Fibroblast of skin of right biceps (primary cell): ENCODE measurements around the gene TAS2R41.
A peak's percentile ranks its signal among the peaks of the same experiment; 100 is the strongest.

ENCODE experiments used
- DNase-seq: peaks from one replicate; pipeline ENCODE4 v3.0.0-alpha.2; 2013

Gene TAS2R41

DNA sequence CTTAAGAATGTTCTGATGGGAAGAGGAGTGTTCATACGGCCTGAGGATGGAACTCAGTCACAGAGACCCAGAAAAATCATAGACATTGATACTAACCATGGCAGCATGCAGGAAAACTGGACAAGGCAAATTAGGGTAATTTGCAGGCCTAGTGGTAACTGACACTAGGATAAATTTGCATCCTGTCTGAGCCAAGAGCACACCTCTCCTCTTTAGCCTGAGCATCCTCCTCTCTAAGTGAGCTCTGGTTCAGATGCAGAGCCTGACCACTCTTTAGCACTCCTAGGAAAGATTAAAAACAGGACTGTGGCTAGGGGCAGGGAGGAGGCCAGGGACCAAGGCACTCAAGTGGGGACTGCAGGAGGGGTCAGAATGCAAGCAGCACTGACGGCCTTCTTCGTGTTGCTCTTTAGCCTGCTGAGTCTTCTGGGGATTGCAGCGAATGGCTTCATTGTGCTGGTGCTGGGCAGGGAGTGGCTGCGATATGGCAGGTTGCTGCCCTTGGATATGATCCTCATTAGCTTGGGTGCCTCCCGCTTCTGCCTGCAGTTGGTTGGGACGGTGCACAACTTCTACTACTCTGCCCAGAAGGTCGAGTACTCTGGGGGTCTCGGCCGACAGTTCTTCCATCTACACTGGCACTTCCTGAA lies at the start of gene TAS2R41:
Gene TAS2R41, plus strand, starts transcription at position 373 of the 650 bp plus-strand sequence. Its CDS starts 0 bp downstream, at position 373.
- no peak for DNase-seq

- DNase-seq, result peak; percentile 46
These were observed 47.6 kb upstream of the TAS2R41 start for GRCh38 chr7:143429770-143430698.

DNA sequence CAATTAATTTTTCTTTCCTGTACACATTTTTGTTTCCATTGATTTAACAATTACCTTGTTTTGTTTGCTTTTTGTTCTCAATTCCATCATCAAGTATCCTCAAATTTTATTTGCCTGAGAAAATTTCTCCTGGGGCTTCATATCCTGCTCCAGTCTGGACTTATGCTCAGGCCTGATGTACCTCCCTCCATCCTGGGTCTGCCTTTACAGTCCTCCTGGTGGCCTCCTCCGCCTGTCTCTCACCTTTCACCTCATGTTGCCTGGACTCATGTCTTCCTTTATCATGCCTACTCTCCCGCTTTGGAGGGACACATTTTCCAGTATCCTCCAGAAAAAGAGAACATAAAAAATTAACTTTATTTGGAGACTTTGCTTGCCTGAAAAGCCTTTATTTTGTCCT lies 46.6 kb upstream of the TAS2R41 start:
- no peak for DNase-seq

DNA sequence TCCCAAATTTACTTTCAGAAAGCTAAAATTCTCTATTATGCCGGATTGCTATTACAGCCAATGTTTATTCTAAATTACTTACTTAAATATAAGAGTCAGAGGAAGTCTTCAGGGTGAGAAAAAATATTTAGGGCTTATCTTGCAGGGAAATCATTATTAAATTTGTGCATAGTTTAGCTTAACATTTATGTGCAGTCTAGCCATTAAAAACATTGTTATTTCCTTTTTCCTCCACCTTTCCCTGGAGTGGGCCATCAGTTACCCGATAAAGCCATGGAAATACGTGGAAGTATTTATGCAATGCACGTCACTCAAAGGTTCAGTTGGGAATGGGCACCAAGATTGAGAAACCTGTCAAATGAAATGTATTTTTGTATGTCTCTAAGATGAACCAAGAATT lies 43.9 kb upstream of the TAS2R41 start:
- no peak for DNase-seq

GRCh38 chr7:143434660-143435059 lies 43.0 kb upstream of the TAS2R41 start:
- peak; percentile 48 for DNase-seq

GRCh38 chr7:143435266-143435665 lies 42.4 kb upstream of the TAS2R41 start:
- no peak for DNase-seq

GRCh38 chr7:143436325-143436946 lies 41.2 kb upstream of the TAS2R41 start:
- no peak for DNase-seq

DNA sequence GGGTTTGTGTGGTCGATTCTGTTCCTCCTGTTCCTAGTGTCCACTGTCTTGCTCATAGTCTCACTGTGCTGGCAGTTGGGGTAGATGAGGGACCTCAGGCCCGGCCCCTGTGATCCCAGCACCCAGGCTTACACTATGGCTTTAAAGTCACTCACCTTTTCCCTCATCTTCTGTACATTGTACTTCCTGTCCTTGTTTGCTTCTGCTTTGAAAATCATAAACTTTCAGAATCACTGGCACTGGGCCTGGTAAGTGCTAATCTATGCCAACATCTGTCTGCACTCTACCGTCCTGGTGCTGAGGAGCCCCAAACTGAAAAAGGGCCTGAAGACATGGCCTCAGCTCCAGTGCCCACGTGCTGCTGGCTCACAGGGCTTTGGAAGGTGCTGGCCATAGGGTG lies 40.1 kb upstream of the TAS2R41 start:
- DNase-seq, result no peak

DNA sequence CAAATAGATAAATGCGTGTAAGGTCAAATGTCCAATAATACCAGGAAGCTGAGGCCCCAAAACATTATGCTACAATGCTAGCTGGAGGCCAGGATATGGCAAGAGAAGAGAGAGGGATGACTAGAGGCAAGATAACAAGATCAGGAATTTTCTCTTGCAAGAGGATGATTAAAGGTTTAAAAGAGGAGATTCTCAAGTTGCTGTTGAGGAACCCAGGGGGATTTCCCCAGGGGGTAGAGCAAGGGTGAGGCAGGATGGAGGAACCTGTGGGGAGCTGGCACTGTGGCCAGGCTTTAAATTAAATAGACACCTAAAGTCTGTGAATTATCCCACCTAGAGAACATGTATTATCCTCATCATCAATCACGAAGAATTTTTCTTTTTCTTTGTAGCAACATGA lies 37.8 kb upstream of the TAS2R41 start:
- no peak for DNase-seq

- DNase-seq, result no peak
These were observed 34.5 kb upstream of the TAS2R41 start, which contains the start of gene TAS2R60 for GRCh38 chr7:143443153-143443552. Gene TAS2R60 (plus strand): TSS chr7:143443453. CDS start chr7:143443453, 0 bp downstream.

DNA sequence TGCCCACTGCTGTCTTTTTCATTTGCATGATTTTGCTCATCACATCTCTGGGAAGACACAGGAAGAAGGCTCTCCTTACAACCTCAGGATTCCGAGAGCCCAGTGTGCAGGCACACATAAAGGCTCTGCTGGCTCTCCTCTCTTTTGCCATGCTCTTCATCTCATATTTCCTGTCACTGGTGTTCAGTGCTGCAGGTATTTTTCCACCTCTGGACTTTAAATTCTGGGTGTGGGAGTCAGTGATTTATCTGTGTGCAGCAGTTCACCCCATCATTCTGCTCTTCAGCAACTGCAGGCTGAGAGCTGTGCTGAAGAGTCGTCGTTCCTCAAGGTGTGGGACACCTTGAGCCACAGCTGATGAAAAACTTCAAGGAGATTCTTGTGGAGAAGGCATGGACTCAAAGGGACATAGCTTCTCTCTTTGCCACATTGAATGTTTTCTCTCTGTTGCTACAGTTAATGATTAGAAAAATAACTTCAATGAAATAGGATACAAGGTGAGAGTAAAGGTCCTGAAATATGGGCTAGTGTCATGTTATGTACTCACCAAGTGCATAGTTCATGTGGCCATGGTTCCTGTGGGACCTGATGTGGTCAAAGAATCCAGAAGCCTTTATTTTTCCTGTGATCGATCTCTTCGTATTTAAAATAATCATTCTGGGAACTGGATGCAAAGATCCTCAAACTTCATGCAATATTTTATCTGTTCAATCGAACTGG lies 33.5 kb upstream of the TAS2R41 start:
- DNase-seq, result no peak

DNA sequence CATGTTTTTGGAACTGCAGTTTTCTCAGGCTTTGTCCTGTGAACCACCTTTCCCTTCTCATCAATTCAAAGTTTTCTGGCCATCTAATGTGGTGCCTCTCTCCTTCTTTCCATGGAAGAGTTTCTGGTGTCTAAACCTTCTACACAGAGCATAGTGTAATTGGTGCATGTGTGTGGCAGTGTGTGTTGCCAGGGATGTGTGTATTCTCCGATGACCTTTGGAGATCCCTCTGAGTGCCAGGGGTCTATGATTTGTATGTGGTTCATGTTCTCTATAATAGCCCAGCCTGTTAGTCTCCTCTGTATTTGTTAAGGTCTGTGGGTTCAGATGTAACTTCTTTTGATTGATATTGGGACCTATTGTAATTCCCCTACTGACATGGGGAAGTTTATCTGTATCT lies 32.9 kb upstream of the TAS2R41 start:
- DNase-seq, result no peak

DNA sequence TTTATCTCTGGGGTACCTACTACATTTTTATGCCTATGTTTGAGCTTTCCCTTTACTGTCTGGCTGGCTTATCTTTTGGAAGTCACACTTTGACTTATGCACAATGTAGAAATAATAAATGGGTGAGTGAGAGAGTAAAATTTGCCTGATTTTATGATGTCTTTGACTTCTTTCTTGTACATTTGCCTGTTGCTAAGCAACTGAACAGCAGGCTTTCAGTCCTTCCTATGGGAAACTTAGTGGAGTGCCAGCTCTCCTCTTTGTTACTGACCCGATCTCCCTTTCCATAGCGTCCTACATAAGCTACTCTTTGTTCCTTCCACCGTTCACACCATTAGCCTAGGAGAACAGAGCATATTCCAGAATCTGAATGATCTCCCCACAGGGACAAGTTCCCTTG lies 30.2 kb upstream of the TAS2R41 start:
- no peak for DNase-seq

GRCh38 chr7:143448429-143448828 lies 29.2 kb upstream of the TAS2R41 start:
- DNase-seq, result no peak

- no peak for DNase-seq
These were observed 27.9 kb upstream of the TAS2R41 start for GRCh38 chr7:143449793-143450192.

GRCh38 chr7:143451122-143451521 lies 26.6 kb upstream of the TAS2R41 start:
- no peak for DNase-seq

GRCh38 chr7:143451746-143452145 lies 25.9 kb upstream of the TAS2R41 start:
- no peak for DNase-seq

- DNase-seq, result no peak
These were observed 25.2 kb upstream of the TAS2R41 start for GRCh38 chr7:143452495-143452894.

DNA sequence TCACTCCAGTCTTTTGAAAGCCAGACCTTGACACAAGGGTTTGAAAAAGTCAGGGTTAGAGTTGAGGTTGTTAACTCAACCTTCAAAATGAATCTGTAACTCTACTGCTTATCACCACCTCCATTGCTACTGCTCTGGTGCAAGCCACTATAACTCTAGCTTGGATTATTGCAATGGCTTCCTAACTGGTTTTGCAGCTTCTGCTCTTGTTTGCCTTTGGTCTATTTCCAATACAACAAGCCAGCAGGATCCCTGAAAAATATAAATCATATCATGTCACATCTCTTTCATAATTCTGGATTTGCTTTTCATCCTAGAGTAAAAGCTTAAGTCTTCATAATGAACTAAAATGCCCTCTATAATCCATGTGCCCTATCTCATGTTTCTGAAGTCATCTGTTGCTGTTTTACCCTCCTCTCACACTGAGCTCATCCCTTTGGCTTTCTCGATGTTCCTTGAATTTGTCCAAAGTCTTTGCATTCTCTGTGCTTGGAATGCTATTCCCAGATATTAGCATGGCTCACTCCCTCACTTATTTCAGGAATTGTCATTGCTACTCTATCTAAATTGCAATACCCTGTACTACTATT lies 23.5 kb upstream of the TAS2R41 start:
- DNase-seq, result peak; percentile 39

- no peak for DNase-seq
These were observed 22.2 kb upstream of the TAS2R41 start for GRCh38 chr7:143455491-143455890.

DNA sequence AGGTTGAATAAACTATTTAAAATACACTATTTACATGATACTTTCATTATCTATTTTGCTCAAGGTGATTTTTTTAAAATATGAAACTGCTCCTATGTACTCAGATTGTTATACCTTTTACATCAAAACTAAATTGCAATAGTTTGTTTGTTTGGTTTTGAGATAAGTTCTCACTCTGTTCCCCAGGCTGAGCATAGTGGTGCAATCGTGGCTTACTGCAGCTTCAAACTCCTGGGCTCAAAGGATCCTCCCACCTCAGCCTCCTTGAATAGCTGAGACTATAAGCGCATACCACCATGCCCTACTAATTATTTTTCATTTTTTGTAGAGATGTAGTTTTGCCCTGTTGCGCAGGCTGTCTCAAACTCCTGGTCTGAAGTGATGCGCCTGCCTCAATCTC lies 21.7 kb upstream of the TAS2R41 start:
- DNase-seq, result no peak

DNA sequence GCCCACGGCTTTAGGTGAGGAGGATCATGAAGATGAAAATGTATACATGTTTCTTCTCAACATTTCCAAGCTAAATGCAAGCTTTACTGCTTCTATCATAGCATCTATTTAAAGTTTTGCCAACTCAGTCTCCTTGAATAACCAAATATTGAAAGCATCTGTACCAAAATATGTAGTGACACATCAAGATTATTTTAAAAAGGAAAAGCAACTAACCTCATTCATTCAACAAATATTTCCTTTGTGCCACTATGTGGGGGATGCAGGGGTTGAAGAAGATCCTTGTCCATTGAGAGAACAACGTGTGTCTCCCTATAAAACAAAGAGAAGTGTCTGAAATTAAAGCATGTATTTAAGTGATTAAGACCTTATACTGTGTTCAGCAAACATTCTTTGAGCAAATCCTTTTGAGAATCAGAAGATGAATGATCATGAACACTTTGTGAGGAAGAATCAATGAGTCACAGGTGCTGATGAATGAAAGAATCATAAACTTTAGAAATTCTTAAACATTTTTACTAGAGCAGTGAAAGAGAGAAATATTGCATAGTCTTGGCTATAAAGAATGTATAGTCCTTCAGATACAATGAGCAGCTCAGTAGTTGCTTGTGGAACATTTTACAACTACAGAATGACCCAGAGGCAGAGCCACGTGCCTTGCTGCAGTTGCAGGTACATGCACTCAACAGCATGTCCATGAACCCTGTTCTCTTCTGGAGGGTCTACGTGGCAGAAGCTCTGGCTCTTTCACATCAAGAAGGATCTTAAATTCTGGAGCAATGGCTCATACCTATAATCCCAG lies 20.5 kb upstream of the TAS2R41 start:
- peak; percentile 88 for DNase-seq
